RWPE2 (cell line): Measurements from ENCODE around the gene TENM4.

Experiments used
- ATAC-seq: fragments of 200-7000 bp; cut with Tn5 transposase; 3 replicates; pipeline ENCODE4 v1.9.1; 2021; ENCODE audit warnings: low read depth
- DNase-seq: peaks from one replicate; pipeline ENCODE4 v3.0.0-alpha.2; 2020; ENCODE audit warnings: low spot score
- H3K27ac ChIP-seq: fragments of 450-650 bp; 2 replicates; pipeline ENCODE4 v1.5.1; 2017; ENCODE audit warnings: mild to moderate bottlenecking; ENCODE audit not compliant: poor library complexity, severe bottlenecking
- H3K27me3 ChIP-seq: fragments of 250-450 bp; sonication (Bioruptor Pico); 2 replicates; pipeline ENCODE4 v1.5.1; 2021; ENCODE audit warnings: mild to moderate bottlenecking, moderate library complexity; ENCODE audit not compliant: insufficient read depth, poor library complexity, severe bottlenecking
- H3K36me3 ChIP-seq: fragments of 250-450 bp; sonication (Bioruptor Pico); 2 replicates; pipeline ENCODE4 v1.5.1; 2020; ENCODE audit warnings: low read depth, mild to moderate bottlenecking, moderate library complexity
- H3K4me1 ChIP-seq: fragments of 250-450 bp; sonication (Bioruptor Pico); 2 replicates; pipeline ENCODE4 v1.5.1; 2021; ENCODE audit warnings: mild to moderate bottlenecking, moderate library complexity; ENCODE audit not compliant: insufficient read depth, poor library complexity, severe bottlenecking
- H3K4me3 ChIP-seq: fragments of 250-450 bp; sonication (Bioruptor Pico); 2 replicates; pipeline ENCODE4 v1.5.1; 2021; ENCODE audit warnings: mild to moderate bottlenecking, moderate library complexity; ENCODE audit not compliant: severe bottlenecking
- H3K9me3 ChIP-seq: fragments of 250-450 bp; sonication (Bioruptor Pico); 2 replicates; pipeline ENCODE4 v1.5.1; 2021; ENCODE audit warnings: mild to moderate bottlenecking, moderate library complexity; ENCODE audit not compliant: severe bottlenecking
- TF ChIP-seq, protein P1 (sequence below): fragments of 450-650 bp; IDR thresholded peaks from one replicate; pipeline ENCODE4 v1.5.1; 2017; ENCODE audit warnings: mild to moderate bottlenecking, moderate library complexity; ENCODE audit not compliant: poor library complexity, severe bottlenecking

The TENM4 gene

DNA sequence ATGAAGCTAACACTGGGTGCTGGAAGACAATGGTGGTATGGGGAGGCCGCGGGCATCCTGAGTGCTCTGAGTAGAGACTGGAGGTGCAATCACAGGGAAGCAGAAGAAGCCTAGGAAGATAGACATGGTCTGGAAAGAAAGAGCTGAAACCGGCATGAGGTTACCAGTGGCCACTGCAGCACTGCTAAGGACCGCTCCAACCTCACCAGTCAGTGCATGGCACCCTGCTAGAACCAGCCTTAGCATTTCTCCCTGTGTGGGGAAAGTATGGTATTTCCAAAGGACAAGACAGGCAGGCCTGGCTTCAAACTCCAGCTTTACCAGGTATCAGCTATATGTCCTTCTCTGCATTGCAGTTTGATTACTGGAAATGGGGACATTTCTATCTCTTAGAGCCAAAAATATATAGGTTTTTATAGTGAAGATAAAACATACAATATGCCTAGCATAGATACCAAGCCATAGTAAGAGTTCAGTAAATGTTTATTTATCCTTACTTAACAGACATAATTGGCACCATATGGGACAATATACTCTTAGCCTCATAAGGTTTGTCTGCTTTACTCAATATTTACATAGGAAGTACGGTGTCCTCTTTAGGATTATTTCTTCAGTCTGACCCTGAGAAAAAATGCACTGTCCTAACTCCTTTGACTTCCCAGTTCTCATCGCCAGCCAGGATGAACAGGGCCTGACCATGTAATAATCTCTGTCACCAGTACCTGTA, 231.1 kb downstream of the TENM4 start:
- Histone ChIP-seq H3K27ac (no peak overlapping the region), H3K4me1 (no peaks in the 10 kb centered on the region), H3K36me3 (no peaks in the 10 kb centered on the region), H3K27me3 (no peaks in the 10 kb centered on the region), H3K4me3 (no peak overlapping the region), H3K9me3 (no peaks in the 10 kb centered on the region)
- TF ChIP-seq, protein P1, sequence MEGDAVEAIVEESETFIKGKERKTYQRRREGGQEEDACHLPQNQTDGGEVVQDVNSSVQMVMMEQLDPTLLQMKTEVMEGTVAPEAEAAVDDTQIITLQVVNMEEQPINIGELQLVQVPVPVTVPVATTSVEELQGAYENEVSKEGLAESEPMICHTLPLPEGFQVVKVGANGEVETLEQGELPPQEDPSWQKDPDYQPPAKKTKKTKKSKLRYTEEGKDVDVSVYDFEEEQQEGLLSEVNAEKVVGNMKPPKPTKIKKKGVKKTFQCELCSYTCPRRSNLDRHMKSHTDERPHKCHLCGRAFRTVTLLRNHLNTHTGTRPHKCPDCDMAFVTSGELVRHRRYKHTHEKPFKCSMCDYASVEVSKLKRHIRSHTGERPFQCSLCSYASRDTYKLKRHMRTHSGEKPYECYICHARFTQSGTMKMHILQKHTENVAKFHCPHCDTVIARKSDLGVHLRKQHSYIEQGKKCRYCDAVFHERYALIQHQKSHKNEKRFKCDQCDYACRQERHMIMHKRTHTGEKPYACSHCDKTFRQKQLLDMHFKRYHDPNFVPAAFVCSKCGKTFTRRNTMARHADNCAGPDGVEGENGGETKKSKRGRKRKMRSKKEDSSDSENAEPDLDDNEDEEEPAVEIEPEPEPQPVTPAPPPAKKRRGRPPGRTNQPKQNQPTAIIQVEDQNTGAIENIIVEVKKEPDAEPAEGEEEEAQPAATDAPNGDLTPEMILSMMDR, result no peak
- DNase-seq (no peak), ATAC-seq (no peak)

DNA sequence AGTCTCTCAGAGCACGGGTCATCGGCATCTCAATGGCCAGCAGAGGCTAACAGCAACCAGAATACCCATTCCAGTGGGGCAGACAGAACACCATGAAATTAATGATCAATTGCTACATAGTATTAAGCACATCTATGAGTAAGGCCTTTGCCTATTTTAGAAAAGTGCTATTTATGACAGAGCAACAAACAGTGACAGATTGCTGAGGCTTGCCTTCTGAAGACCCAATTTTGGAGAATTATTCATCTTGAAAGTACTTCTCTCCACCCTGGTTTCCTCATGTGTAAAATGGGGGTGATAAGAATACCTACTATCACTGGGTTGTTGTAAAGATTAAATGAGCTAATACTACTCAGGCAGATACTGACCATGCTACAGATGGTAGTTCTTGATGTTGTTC, 232.7 kb downstream of the TENM4 start:
- H3K36me3 ChIP-seq, result no peaks in the 10 kb centered on the region
- no peak overlapping the region for H3K27ac ChIP-seq
- H3K27me3 ChIP-seq, result no peaks in the 10 kb centered on the region
- TF ChIP-seq, protein P1, result no peak
- ATAC-seq, result no peak
- no peaks in the 10 kb centered on the region for H3K9me3 ChIP-seq
- H3K4me3 ChIP-seq, result no peak overlapping the region
- DNase-seq, result no peak
- no peaks in the 10 kb centered on the region for H3K4me1 ChIP-seq

DNA sequence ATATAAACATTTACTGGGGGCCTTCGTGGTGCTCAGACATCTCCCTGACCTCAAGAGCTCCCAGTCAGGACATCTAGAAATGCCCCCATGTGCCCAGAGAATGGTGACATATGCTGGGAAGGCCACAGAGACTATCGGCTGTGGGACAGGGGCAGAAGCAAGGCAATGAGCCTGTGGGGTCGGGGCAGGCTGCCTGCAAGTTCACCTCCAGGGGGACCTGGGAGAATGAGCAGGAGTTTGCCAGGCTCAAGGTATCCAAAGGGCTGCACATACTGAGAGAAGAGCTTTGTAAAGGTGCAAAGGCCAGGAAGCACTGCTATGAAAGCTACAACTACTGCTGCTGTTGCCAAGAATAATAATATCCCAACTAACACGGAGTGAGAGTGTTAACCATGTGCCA, 233.9 kb downstream of the TENM4 start:
- Histone ChIP-seq H3K9me3 (no peaks in the 10 kb centered on the region), H3K4me1 (no peaks in the 10 kb centered on the region), H3K27me3 (no peaks in the 10 kb centered on the region), H3K27ac (no peak overlapping the region), H3K4me3 (no peak overlapping the region), H3K36me3 (no peaks in the 10 kb centered on the region)
- TF ChIP-seq, protein P1, result no peak
- ATAC-seq (no peak), DNase-seq (no peak)

DNA sequence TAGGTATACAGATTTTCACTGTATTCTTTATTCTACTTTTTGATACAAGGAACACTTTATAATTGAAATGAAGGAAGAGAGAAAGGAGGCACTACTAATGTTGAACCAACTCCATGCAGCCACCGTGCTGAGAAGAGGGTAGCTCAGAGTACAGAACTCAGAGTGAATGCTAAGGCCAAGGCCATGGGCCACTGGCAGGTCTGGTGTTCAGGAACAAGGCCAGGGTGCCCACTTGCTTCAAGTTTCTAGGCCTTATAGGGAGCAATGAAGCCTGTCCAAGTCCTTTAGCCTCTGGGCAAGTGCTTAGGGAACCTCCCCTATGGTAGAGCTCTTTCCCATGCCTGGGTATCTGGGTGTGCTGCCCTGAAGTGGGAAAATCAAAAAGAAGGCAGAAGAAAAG, 235.0 kb downstream of the TENM4 start:
- no peak overlapping the region for H3K27ac ChIP-seq
- H3K36me3 ChIP-seq, result no peaks in the 10 kb centered on the region
- no peaks in the 10 kb centered on the region for H3K27me3 ChIP-seq
- DNase-seq, result no peak
- H3K9me3 ChIP-seq, result no peaks in the 10 kb centered on the region
- TF ChIP-seq, protein P1, result no peak
- H3K4me1 ChIP-seq, result no peaks in the 10 kb centered on the region
- no peak overlapping the region for H3K4me3 ChIP-seq
- no peak for ATAC-seq

DNA sequence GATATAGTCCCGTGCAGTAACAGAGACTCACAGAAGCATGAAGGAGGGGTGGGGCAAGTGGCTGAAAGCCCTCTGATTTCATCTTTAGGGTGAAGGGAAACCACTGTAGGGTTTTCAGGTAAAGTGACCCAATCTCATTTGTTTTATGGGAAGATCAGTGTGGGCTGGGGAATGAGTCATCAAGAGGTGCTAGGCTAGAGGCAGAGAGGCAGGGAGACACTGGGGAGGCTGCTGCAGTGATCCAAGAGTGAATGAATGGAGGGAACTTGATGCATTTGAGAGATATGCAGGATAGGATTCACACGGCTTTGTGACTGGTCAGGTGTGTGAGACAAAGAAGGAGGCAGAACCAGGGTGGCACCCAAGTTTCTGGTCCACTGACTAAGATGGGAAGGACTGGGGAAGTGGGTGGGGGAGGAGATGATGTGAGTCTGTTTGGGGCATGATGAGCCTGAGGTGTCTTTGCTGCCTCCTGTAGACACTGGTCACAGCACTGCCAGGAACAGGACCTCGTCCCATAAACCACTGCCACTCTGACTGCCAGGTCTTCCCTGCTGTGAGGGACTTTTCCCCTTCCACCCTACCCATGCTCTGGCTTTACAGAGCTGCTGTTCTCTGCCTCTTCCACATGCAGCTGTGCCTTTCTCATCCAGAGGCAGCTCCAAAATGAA, 239.0 kb downstream of the TENM4 start:
- Histone ChIP-seq H3K9me3 (no peaks in the 10 kb centered on the region), H3K4me1 (no peaks in the 10 kb centered on the region), H3K27me3 (no peaks in the 10 kb centered on the region), H3K27ac (no peak overlapping the region), H3K36me3 (no peaks in the 10 kb centered on the region), H3K4me3 (no peak overlapping the region)
- ATAC-seq (peak; percentile 44; the same call in 2 of the 3 replicates), DNase-seq (no peak)
- TF ChIP-seq, protein P1, result no peak
